Measurements from ENCODE around the gene CAMKK1. TPM values are rescaled to one million over a fixed set of nuclear protein-coding genes. Genes with fewer than 3 reads are reported as not detected.
"Not testable (repeated sequence)": the region's sequence is repeated elsewhere in the genome, so short reads cannot be mapped to it uniquely, and the experiment has no call there.

Gene CAMKK1
- total RNA-seq, 2 donors from 2014 or later, result 3.0 to 3.2 TPM

DNA sequence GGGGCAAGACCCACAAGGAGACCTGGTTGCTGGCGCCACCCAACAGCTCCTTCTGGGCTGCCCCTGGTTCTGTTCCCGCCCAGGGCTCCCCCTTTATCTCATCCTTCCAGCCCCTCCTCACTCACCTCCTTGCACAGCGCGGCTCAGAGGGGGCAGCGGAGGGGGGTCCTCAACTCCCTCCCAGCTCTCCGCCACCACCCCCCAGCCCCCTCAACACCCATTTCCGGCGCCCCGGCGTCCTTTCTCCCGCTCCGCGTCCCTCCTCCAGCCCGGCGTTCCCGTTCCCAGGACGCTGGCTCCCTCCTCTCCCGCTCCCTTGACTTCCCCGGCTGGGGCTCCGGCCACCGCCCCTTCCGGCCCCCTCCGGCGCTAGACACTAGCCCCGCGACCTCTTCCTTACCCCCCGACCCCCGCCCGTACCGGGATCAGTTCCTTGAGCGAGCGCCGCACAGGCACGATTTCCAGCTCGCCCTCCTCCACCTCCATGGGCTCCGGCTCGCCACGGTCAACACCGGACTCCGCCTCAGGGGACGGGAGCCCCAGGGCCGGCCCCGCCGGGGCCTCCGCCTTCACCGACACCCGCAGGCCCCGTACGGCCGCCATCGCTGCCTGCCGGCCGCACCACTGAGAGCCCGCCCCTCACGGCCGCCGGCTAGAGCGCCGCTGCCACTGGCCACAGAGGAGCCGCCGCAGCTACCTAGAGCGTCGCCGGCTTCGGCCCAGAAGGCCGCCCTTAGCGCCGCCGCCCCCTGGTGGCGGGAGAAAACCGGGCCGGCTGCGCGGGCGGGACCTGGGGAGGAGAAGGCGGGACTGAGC is 47.0 kb downstream of the CAMKK1 start, which contains the start of gene NCBP3:
Gene NCBP3, minus strand, starts transcription at position 626 of the 816 bp plus-strand sequence. Its CDS starts 23 bp downstream, at position 603.
- peak within 1 kb of the TSS; percentile 87 to 94 for H3K4me3 ChIP-seq
- peak; percentile 83 for DNase-seq (ENCODE audit: low spot score)
- H3K36me3 ChIP-seq, result peaks cover 14% of the 10 kb centered on the region
- H3K27ac ChIP-seq, result peak within 1 kb of the TSS; percentile 93 to 96
- no peaks in the 10 kb centered on the region for H3K9me3 ChIP-seq
- peaks cover 0 to 22% of the 10 kb centered on the region in 2 donors for H3K4me1 ChIP-seq
- TF ChIP-seq, protein P1, sequence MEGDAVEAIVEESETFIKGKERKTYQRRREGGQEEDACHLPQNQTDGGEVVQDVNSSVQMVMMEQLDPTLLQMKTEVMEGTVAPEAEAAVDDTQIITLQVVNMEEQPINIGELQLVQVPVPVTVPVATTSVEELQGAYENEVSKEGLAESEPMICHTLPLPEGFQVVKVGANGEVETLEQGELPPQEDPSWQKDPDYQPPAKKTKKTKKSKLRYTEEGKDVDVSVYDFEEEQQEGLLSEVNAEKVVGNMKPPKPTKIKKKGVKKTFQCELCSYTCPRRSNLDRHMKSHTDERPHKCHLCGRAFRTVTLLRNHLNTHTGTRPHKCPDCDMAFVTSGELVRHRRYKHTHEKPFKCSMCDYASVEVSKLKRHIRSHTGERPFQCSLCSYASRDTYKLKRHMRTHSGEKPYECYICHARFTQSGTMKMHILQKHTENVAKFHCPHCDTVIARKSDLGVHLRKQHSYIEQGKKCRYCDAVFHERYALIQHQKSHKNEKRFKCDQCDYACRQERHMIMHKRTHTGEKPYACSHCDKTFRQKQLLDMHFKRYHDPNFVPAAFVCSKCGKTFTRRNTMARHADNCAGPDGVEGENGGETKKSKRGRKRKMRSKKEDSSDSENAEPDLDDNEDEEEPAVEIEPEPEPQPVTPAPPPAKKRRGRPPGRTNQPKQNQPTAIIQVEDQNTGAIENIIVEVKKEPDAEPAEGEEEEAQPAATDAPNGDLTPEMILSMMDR (IDR thresholded peaks at IDR 0.05), result peak; percentile 96 to 98
- no peaks in the 10 kb centered on the region for H3K27me3 ChIP-seq

DNA sequence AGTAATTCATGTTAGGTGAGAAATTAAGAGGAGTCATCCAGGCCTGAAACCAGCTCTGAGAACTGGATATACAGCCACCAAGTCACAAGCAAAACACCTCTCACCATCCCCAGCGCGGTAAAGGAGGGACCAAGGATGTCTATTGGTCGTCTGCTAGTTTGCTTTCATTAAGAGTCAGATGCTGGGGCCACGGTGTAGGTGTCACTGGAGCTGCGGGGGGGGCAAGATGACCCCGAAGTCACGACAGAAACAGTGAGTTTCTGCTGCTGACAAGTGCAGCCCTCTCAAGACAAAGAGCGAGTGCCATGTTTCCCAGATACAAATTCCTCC is 47.6 kb downstream of the CAMKK1 start:
- H3K27me3 ChIP-seq, result no peaks in the 10 kb centered on the region
- peak overlapping the region; percentile 87 to 94 for H3K4me3 ChIP-seq
- peaks cover 0 to 22% of the 10 kb centered on the region in 2 donors for H3K4me1 ChIP-seq
- H3K36me3 ChIP-seq, result peaks cover 14% of the 10 kb centered on the region
- H3K9me3 ChIP-seq, result no peaks in the 10 kb centered on the region
- TF ChIP-seq, protein P1 (IDR thresholded peaks at IDR 0.05), result no peak
- peak overlapping the region; percentile 93 to 96 for H3K27ac ChIP-seq
- DNase-seq (ENCODE audit: low spot score), result no peak

DNA sequence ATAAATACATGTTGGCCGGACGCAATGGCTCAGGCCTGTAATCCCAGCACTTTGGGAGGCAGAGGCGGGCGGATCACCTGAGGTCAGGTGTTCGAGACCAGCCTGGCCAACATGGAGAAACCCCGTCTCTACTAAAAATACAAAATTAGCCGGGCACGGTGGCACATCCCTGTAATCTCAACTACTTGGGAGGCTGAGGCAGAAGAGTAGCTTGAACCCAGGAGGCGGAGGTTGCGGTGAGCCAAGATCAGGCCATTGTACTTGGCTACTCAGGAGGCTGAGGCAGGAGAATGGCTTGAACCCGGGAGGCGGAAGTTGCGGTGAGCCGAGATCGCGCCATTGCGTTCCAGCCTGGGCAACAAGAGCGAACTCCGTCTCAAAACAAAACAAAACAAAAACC is 48.3 kb downstream of the CAMKK1 start:
- DNase-seq (ENCODE audit: low spot score); H3K9me3 ChIP-seq; H3K27me3 ChIP-seq; H3K4me3 ChIP-seq: not testable (repeated sequence)
- peaks cover 19% of the 10 kb centered on the region for H3K36me3 ChIP-seq
- H3K4me1 ChIP-seq, result peaks cover 0 to 22% of the 10 kb centered on the region in 2 donors
- peak overlapping the region in 1 of 2 donors; percentile 96 for H3K27ac ChIP-seq

DNA sequence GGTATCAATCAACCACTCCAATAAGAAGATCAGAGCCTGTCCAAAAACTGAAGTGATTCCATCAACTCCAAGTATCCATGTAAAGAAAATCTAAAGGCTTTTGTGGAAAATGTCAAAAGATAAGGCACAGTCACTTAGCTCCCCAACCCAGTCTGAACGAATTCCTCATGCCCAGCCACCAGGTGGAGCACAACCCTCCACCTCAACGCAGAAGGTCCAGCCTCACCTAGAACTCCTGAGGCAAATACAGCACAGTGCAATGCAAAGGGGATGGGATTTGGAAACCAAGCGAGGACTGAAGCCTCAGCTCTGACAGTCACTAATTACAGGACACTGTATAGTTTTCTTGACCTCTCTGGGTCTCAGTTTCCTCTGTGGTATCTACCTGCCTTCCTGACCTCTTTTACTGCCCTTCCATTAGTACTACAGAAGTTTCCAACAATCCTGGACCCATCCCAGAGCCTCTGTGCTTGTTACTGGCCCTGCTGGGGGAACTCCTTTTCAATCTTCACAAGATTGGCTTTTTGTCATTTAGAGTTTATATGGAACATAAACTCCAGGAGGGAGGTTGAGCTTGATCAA is 48.8 kb downstream of the CAMKK1 start:
- H3K27me3 ChIP-seq, result no peaks in the 10 kb centered on the region
- no peaks in the 10 kb centered on the region for H3K9me3 ChIP-seq
- H3K27ac ChIP-seq, result no peak overlapping the region
- DNase-seq (ENCODE audit: low spot score), result no peak
- no peak overlapping the region for H3K4me3 ChIP-seq
- TF ChIP-seq, protein P1 (IDR thresholded peaks at IDR 0.05), result peak; percentile 25 to 56
- peaks cover 24% of the 10 kb centered on the region for H3K36me3 ChIP-seq
- H3K4me1 ChIP-seq, result peaks cover 0 to 22% of the 10 kb centered on the region in 2 donors

DNA sequence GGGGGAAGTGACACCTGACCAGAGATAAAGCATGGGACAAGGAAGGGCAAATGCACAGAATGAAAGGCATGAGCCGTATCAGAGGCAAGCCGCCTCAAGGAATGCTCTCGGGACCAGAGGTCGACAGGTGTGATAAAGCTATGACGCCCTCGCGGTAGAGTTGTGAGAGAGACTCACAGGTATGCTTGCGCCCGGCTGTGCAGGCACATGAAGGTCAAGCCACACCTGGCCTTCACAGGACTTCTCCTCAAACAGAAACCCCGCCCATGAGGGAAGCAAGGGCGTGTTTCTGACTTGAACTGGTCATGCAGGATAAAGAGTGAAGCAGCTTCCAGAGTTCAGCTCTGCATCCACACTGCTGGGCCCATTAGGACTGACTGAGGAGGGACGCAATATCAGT is 54.6 kb downstream of the CAMKK1 start:
- no peak for DNase-seq (ENCODE audit: low spot score)
- peak overlapping the region; percentile 19 to 40 for H3K27ac ChIP-seq
- TF ChIP-seq, protein P1 (IDR thresholded peaks at IDR 0.05), result no peak
- peaks cover 49% of the 10 kb centered on the region for H3K36me3 ChIP-seq
- no peak overlapping the region for H3K4me3 ChIP-seq
- no peaks in the 10 kb centered on the region for H3K9me3 ChIP-seq
- H3K27me3 ChIP-seq, result no peaks in the 10 kb centered on the region
- peaks cover 0 to 22% of the 10 kb centered on the region in 2 donors for H3K4me1 ChIP-seq

DNA sequence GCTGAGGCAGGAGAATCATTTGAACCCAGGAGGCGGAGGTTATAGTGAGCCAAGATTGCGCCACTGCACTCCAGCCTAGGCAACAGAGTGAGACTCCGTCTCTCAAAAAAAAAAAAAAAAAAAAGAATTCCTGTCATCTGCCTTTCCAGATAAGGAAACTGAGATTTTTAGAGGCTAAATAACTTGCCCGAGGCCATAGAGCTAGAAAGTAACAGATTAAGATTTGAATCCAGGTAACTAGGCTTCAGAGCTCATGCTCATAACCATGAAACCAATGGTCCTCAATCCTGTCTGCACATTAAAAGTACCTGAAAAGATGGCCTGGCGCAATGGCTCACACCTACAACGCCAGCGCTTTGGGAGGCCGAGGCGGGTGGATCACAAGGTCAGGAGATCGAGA is 56.3 kb downstream of the CAMKK1 start:
- TF ChIP-seq, protein P1 (IDR thresholded peaks at IDR 0.05), result no peak
- peak overlapping the region; percentile 67 to 84 for H3K27ac ChIP-seq
- H3K36me3 ChIP-seq, result peaks cover 41% of the 10 kb centered on the region
- H3K27me3 ChIP-seq, result no peaks in the 10 kb centered on the region
- H3K4me3 ChIP-seq, result no peak overlapping the region
- H3K9me3 ChIP-seq, result no peaks in the 10 kb centered on the region
- H3K4me1 ChIP-seq, result peaks cover 0 to 22% of the 10 kb centered on the region in 2 donors
- no peak for DNase-seq (ENCODE audit: low spot score)

Data from right atrium auricular region (tissue), 2 donors.